HCT116 (cell line): ENCODE data around the gene COL19A1. TPM values are rescaled to one million over a fixed set of nuclear protein-coding genes. Genes with fewer than 3 reads are reported as not detected.

ENCODE experiments used
- ATAC-seq: fragments of 200-7000 bp; cut with Tn5 transposase; 2 replicates; pipeline ENCODE4 v1.9.1; 2020; ENCODE audit warnings: mild to moderate bottlenecking, moderate library complexity
- BruUV-seq: library from RNA; stranded (reverse); fragments of 400-500 nt; replicated peaks from 2 replicates; lab custom pipeline; 2021; lab: Mats Ljungman, UMichigan
- CTCF ChIA-PET: fragments of 300-600 bp; sonication (Branson Sonifier 250); formaldehyde crosslinking; loops from one replicate; lab custom pipeline; 2021; ENCODE audit warnings: antibody characterized with exemption; lab: Charles Lee
- POLR2A ChIA-PET: fragments of 300-600, 350-600 bp; sonication (Branson Sonifier 250); formaldehyde crosslinking; loops from one replicate; lab custom pipeline; 2021; ENCODE audit warnings: antibody characterized with exemption; lab: Charles Lee
- RAD21 ChIA-PET, 2 experiments: fragments of 300-600 bp; sonication (Branson Sonifier 250); formaldehyde crosslinking; loops; one replicate each; lab custom pipeline; 2023; ENCODE audit warnings: low total read pairs in 2 of 2; ENCODE audit not compliant: uncharacterized antibody in 2 of 2, unreplicated experiment in 2 of 2, low non-redundant PET in 1 of 2; lab: Charles Lee
- DNase-seq: peaks from one replicate; pipeline ENCODE4 v3.0.0-alpha.2; 2010; ENCODE audit warnings: low read depth, low spot score
- H2AFZ ChIP-seq: fragments of 200-600 bp; shearing (Covaris generic), sonication (generic); 2 replicates; pipeline ENCODE4 v1.6.1; 2017; ENCODE audit warnings: low read depth, mixed run types, mixed read lengths, antibody characterized with exemption, low read length; ENCODE audit not compliant: poor library complexity, severe bottlenecking
- H3K27ac ChIP-seq: 2 replicates; pipeline ENCODE4 v1.5.1; 2012; ENCODE audit warnings: low read depth, low read length
- H3K27me3 ChIP-seq: fragments of 200-600 bp; sonication (generic); 2 replicates; pipeline ENCODE4 v1.6.1; 2016; ENCODE audit warnings: mixed run types, low read length, mixed read lengths; ENCODE audit not compliant: insufficient read depth
- H3K36me3 ChIP-seq, 2 experiments: fragments of 200-500 bp in 1 of 2; fragments of 200-600 bp in 1 of 2; sonication (Bioruptor generic) in 1 of 2; sonication (generic) in 1 of 2; 2 replicates each; pipeline versions ENCODE4 v1.5.1 to v1.6.1; 2014 to 2016; ENCODE audit warnings: low read length in 2 of 2, inconsistent platforms in 1 of 2, mixed read lengths in 1 of 2, mixed run types in 1 of 2; ENCODE audit not compliant: insufficient read depth in 2 of 2, control insufficient read depth in 1 of 2
- H3K4me1 ChIP-seq, 2 experiments: fragments of 200-600 bp in 1 of 2; sonication (generic) in 1 of 2; 2 replicates each; pipeline versions ENCODE4 v1.5.1 to v1.6.1; 2012 to 2017; ENCODE audit warnings: low read length in 2 of 2, inconsistent platforms in 1 of 2, mild to moderate bottlenecking in 1 of 2, mixed read lengths in 1 of 2, mixed run types in 1 of 2, moderate library complexity in 1 of 2; ENCODE audit not compliant: insufficient read depth in 2 of 2, control insufficient read depth in 1 of 2
- H3K4me2 ChIP-seq: fragments of 200-600 bp; sonication (generic); 2 replicates; pipeline ENCODE4 v1.6.1; 2017; ENCODE audit warnings: mixed run types, low read length, mixed read lengths
- H3K4me3 ChIP-seq, 2 experiments: fragments of 200-600 bp in 1 of 2; sonication (generic) in 1 of 2; replicated peaks in 1 of 2; 2 replicates each; pipeline ENCODE4 v1.5.1; 2011 to 2016; ENCODE audit warnings: low read length in 2 of 2, control low read depth in 1 of 2, low read depth in 1 of 2, mild to moderate bottlenecking in 1 of 2, mixed read lengths in 1 of 2, mixed run types in 1 of 2
- H3K79me2 ChIP-seq: fragments of 200-600 bp; sonication (generic); 2 replicates; pipeline ENCODE4 v1.6.1; 2017; ENCODE audit warnings: mild to moderate bottlenecking, mixed run types, low read length, moderate library complexity, mixed read lengths; ENCODE audit not compliant: insufficient read depth
- H3K9ac ChIP-seq: fragments of 200-600 bp; sonication (generic); 2 replicates; pipeline ENCODE4 v1.6.1; 2016; ENCODE audit warnings: low read length, mixed read lengths
- H3K9me2 ChIP-seq: fragments of 200-600 bp; sonication (generic), shearing (Covaris generic); 2 replicates; pipeline ENCODE4 v1.6.1; 2017; ENCODE audit warnings: mixed run types, mild to moderate bottlenecking, moderate library complexity; ENCODE audit not compliant: insufficient read depth
- H3K9me3 ChIP-seq, 2 experiments: fragments of 200-500 bp in 1 of 2; fragments of 200-600 bp in 1 of 2; sonication (Bioruptor generic) in 1 of 2; sonication (generic) in 1 of 2; 2 replicates each; pipeline ENCODE4 v1.6.1; 2014 to 2017; ENCODE audit warnings: low read length in 2 of 2, mixed read lengths in 2 of 2, inconsistent platforms in 1 of 2, low read depth in 1 of 2, mild to moderate bottlenecking in 1 of 2, mixed run types in 1 of 2, moderate library complexity in 1 of 2; ENCODE audit not compliant: control insufficient read depth in 1 of 2, insufficient read depth in 1 of 2
- H4K20me1 ChIP-seq: fragments of 200-600 bp; sonication (generic), shearing (Covaris generic); 2 replicates; pipeline ENCODE4 v1.6.1; 2017; ENCODE audit warnings: mixed run types, mild to moderate bottlenecking, moderate library complexity; ENCODE audit not compliant: insufficient read depth
- EGR1 ChIP-seq: IDR thresholded peaks from 2 replicates; pipeline ENCODE4 v1.6.1; 2012; ENCODE audit warnings: low read depth
- RAD21 ChIP-seq: IDR thresholded peaks from 2 replicates; pipeline ENCODE4 v1.6.1; 2012; ENCODE audit warnings: low read depth, mild to moderate bottlenecking
- REST ChIP-seq: IDR thresholded peaks from 2 replicates; pipeline ENCODE4 v1.6.1; 2012; ENCODE audit warnings: low read depth
- SP1 ChIP-seq: IDR thresholded peaks from 2 replicates; pipeline ENCODE4 v1.6.1; 2012; ENCODE audit warnings: low read depth
- TCF7L2 ChIP-seq: IDR thresholded peaks from 2 replicates; pipeline ENCODE4 v1.7.0; 2011; ENCODE audit warnings: borderline replicate concordance, inconsistent platforms; ENCODE audit not compliant: insufficient read depth, insufficient read length; ENCODE audit errors: extremely low read depth
- ZBTB33 ChIP-seq: IDR thresholded peaks from 2 replicates; pipeline ENCODE4 v1.6.1; 2011; ENCODE audit warnings: mild to moderate bottlenecking, low read length, moderate library complexity; ENCODE audit not compliant: insufficient replicate concordance; ENCODE audit errors: extremely low read depth
- ZFX ChIP-seq: fragments of 450-650 bp; IDR thresholded peaks from 2 replicates; pipeline ENCODE4 v1.6.1; 2017
- intact Hi-C: fragments of 100-400 bp; cut with micrococcal nuclease; formaldehyde crosslinking; loops from 2 replicates; pipeline ENCODE4 v1.10.0; 2022
- total RNA-seq: library from RNA; stranded (reverse); gene quantifications from one replicate; pipeline ENCODE4 v1.2.1, GENCODE V29; 2021; ENCODE audit not compliant: unreplicated experiment
- TF ChIP-seq, protein P1 (sequence below): IDR thresholded peaks from 2 replicates; pipeline ENCODE4 v1.6.1; 2012
- TF ChIP-seq, protein P2 (sequence below), 3 experiments: fragments of 200-600 bp in 1 of 3; sonication (generic) in 1 of 3; IDR thresholded peaks in 2 of 3; conservative IDR thresholded peaks in 1 of 3; 2 replicates each; pipeline ENCODE4 v1.5.1; 2012 to 2017; ENCODE audit warnings: low read depth in 2 of 3, low read length in 2 of 3, antibody characterized with exemption in 1 of 3, borderline replicate concordance in 1 of 3, control low read depth in 1 of 3, mild to moderate bottlenecking in 1 of 3, mixed read lengths in 1 of 3, mixed run types in 1 of 3, moderate library complexity in 1 of 3; ENCODE audit not compliant: insufficient read depth in 1 of 3

Gene COL19A1
- total RNA-seq, 1 experiment from 2014 or later = not detected

GRCh38 chr6:70164556-70164955, 298.2 kb downstream of the COL19A1 start:
- CTCF ChIA-PET = no interaction called here
- H3K27ac ChIP-seq = no peak overlapping the region
- POLR2A ChIA-PET = no interaction called here
- H3K4me3 ChIP-seq = no peak overlapping the region
- H3K79me2 ChIP-seq = no peaks in the 10 kb centered on the region
- no TSS peak for BruUV-seq
- no peaks in the 10 kb centered on the region for H4K20me1 ChIP-seq
- H3K4me1 ChIP-seq = no peaks in the 10 kb centered on the region
- DNase-seq = no peak
- TF ChIP-seq EGR1 = no peak
- no peak for TF ChIP-seq ZFX
- TF ChIP-seq, protein P1, sequence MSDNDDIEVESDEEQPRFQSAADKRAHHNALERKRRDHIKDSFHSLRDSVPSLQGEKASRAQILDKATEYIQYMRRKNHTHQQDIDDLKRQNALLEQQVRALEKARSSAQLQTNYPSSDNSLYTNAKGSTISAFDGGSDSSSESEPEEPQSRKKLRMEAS = no peak
- peak; percentile 80 for TF ChIP-seq TCF7L2
- TF ChIP-seq, protein P2, sequence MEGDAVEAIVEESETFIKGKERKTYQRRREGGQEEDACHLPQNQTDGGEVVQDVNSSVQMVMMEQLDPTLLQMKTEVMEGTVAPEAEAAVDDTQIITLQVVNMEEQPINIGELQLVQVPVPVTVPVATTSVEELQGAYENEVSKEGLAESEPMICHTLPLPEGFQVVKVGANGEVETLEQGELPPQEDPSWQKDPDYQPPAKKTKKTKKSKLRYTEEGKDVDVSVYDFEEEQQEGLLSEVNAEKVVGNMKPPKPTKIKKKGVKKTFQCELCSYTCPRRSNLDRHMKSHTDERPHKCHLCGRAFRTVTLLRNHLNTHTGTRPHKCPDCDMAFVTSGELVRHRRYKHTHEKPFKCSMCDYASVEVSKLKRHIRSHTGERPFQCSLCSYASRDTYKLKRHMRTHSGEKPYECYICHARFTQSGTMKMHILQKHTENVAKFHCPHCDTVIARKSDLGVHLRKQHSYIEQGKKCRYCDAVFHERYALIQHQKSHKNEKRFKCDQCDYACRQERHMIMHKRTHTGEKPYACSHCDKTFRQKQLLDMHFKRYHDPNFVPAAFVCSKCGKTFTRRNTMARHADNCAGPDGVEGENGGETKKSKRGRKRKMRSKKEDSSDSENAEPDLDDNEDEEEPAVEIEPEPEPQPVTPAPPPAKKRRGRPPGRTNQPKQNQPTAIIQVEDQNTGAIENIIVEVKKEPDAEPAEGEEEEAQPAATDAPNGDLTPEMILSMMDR (IDR thresholded peaks at IDR 0.05 in 2 of 3, conservative IDR thresholded peaks at IDR 0.05 in 1 of 3; ENCODE audit: borderline replicate concordance in 1 of 3, insufficient read depth in 1 of 3, low read depth in 2 of 3, low read length in 2 of 3) = no peak
- TF ChIP-seq REST = no peak
- TF ChIP-seq ZBTB33 = no peak
- TF ChIP-seq RAD21 = no peak
- TF ChIP-seq SP1 = no peak
- H3K9ac ChIP-seq = no peak overlapping the region
- H3K4me2 ChIP-seq = no peak overlapping the region
- H3K36me3 ChIP-seq = no peaks in the 10 kb centered on the region
- H2AFZ ChIP-seq = no peak overlapping the region
- H3K9me3 ChIP-seq = no peaks in the 10 kb centered on the region
- H3K9me2 ChIP-seq = no peaks in the 10 kb centered on the region
- peaks cover 25% of the 10 kb centered on the region; the same call in 1 of the 2 replicates for H3K27me3 ChIP-seq
- no peak for ATAC-seq
- RAD21 ChIA-PET = no interaction called here
- intact Hi-C loops = loop anchor here (10.0 kb wide), 1 partner anchor 330 kb away; no protein-coding TSS in a partner anchor
